HG02623 (cell line): ENCODE measurements around the gene UGGT2.
"Not testable (repeated sequence)": the region's sequence is repeated elsewhere in the genome, so short reads cannot be mapped to it uniquely, and the experiment has no call there.

Experiments
- ATAC-seq: cut with Tn5 transposase; IDR thresholded peaks from one replicate; pipeline ENCODE4 v1.9.1; 2021; ENCODE audit warnings: moderate library complexity; ENCODE audit not compliant: unreplicated experiment

UGGT2 gene

DNA sequence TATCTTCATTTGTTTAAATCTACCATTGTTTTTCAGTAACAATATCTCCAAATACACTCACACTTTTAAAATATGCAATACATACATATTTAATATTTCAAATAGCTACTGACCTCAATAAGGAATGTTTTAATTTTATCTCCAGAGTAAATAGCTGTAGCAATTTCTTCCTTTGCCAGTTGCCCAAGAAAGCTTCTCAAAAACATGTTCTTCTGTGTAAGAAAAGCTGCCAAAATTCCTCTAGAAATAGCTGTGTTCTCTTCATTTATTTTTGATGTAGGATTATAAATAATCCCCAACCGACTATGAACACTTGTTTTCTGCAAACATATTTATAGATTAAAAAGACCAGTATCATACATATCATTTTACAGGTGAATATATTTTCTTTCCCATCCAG lies 150.5 kb downstream of the UGGT2 start:
- ATAC-seq = no peak

DNA sequence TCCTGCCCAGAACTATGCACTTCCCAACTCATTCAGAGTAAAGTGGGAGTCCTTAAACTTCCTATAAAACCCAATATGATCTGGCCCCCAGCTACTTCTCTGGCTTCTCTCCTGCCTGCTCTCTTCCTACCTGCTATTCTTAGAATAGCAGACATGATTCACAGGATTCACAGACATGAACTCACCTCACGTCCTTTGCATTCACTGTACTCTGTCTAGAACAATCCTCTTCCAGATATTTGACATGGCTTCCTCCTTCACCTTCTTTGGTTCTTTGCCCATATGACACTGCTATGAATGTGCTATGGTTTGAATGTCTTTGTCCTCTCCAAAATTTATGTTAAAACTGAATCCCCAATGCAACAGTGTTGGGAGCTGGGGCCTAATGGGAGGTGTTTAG lies 154.9 kb downstream of the UGGT2 start:
- no peak for ATAC-seq

DNA sequence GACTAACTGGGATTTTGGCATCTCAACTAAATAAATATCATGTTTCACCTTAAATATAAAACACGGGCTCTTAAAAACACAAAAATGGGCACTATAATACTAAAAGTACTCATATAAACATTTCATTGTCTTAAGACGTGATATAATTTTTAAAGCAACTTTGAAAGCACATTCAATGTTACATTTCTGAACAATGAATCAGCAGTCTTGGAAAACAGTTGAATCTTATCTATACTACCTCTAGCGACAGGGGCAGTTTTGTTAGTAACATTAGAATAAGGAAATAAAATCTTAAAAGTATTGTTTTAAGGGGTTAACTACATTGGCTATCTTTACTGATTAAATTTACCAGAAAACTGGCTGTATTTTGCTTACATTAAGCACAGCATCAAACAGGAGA lies 156.9 kb downstream of the UGGT2 start:
- no peak for ATAC-seq

DNA sequence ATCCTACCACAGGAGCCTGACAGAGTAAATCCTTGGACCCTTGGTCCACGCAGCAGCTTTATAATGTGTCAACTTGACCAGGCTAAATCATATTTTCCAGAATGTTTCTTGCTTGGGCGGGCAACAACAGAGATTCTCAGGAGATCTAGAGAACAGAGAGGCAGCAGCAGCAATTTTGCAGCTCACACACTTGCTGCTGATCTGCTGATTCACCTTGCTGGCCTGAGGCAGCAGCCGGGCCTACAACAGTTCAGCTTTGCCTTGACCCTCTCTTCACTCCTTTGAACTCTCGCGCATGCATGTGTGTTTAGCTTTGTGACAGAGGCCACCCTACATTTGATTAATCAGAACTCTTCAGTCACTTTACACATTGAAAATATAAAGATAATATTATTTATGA lies 159.3 kb downstream of the UGGT2 start:
- no peak for ATAC-seq

DNA sequence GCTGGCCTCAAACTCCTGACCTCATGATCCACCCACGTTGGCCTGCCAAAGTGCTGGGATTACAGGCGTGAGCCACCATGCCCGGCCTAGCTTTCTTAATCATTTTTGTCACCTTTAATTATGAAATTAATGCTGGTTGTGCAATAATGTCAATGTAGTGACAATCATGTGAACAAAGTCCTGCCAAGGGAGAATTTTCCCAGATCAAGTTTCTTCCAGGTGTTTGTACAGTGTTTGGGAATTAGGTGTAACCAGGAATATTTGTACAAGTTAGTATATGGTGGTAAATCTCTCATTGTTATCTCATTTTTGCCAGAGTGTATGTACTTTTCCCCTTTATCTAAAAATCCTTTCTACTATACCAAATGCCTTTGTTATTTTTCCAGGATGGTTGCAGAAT lies 171.1 kb downstream of the UGGT2 start:
- no peak for ATAC-seq

DNA sequence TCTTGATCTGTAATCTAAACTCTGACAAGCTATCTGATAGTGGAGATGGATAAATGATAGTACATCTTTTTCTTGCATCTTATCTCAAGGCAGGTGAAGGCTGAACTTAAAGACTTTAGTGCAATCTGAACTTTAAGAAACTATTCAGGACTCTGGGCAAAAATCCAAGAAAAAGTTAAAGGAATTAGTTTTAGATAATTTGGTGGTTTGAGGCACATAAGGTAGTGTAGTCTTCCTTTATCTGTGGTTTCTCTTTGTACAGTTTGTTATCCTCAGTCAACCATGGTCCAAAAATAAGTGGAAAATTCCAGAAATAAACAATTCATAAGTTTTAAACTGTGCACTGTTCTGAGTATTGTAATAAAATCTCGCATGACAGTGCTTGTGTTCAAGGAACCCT lies 172.9 kb downstream of the UGGT2 start:
- no peak for ATAC-seq

DNA sequence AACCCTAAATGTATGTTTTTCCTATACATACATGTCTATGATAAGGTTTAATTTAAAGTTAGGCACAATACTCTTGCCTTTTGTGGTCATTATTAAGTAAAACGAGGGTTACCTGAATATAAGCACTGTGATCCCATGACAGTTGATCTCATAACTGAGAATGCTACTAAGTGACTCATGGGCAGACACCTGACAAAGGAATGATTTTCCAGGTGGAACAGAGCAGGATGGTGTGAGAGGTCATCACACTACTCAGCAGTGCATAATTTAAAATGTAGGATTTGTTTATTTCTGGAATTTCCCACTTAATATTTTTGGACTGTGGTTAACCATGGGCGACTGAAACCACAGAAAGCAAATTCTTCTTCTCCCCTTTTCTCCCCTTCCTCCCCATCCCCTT lies 178.9 kb downstream of the UGGT2 start:
- no peak for ATAC-seq

DNA sequence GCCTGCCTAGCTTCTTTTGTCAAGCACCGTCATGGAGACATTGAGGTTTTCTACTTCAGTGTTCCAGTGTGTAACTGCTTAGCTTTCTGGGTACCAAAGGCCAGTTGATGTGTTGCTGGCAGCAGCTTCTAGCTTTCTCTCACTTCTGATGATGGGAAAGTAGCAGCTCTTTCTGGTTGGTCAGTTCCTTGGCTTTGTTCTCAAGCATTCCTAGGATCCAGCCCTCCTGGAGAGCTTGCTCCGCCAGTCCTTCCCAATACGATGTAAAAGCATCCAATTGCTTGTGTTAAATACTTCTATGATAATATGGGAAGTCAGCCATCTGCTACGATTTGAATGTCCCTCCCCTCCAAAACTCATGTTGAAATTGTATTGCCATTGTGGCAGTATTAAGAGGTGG lies 182.8 kb downstream of the UGGT2 start:
- no peak for ATAC-seq

DNA sequence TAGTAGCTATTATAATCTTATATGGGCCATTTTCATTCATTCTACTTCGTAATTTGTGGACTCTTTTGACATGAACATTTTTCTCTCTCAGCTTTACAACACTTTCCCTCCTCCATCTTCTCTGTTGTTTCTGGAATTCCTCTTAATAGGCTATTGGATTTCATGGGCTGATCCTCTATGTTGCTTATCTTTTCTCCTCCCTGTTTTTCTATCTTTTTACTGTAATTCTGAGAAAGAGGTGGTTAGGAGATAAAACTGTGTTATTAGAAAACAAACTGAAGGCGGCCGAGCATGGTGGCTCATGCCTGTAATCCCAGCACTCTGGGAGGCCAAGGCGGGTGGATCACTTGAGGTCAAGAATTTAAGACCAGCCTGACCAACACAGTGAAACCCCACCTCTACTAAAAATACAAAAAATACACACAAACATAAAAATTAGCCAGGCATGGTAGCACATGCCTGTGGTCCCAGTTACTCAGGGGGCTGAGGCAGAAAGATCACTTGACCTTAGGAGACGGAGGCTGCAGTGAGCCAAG lies 188.1 kb downstream of the UGGT2 start:
- ATAC-seq = no peak

DNA sequence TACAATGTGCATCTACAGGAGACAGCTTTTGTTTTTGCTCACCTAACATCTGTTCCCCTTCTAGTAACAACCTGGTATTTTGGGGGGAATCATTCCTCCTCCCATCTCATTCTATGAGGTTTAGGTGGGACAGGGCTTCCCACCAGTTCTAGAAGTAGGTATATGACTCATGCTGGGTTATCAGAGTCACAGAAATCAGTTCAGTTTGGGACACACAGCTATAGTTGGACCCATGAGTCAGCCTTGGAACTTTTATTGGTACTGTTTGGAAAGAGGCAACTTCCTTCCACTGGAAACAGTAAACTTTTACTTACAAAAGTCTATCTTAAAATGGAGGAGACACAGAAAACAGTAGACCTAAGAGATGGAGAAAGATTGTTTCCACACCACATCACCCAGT lies 190.8 kb downstream of the UGGT2 start:
- no peak for ATAC-seq

DNA sequence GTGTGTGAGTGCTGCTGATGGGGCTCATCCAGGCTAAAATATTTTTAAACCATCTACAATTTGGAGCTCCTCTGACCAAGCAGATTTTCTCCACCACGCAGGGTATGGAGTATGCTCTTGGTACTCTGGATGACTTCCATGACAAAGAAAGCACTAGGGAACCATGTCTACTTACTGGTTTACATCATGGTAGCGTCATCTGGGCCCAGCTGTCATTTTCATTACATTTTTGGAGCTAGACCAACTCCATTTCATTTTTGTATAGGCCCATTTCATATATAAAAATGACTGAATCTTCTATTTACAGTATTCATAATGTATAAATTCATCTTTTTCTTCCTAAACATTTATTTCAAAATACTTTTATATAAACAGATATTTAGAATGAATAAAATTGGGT lies 191.9 kb downstream of the UGGT2 start:
- no peak for ATAC-seq

DNA sequence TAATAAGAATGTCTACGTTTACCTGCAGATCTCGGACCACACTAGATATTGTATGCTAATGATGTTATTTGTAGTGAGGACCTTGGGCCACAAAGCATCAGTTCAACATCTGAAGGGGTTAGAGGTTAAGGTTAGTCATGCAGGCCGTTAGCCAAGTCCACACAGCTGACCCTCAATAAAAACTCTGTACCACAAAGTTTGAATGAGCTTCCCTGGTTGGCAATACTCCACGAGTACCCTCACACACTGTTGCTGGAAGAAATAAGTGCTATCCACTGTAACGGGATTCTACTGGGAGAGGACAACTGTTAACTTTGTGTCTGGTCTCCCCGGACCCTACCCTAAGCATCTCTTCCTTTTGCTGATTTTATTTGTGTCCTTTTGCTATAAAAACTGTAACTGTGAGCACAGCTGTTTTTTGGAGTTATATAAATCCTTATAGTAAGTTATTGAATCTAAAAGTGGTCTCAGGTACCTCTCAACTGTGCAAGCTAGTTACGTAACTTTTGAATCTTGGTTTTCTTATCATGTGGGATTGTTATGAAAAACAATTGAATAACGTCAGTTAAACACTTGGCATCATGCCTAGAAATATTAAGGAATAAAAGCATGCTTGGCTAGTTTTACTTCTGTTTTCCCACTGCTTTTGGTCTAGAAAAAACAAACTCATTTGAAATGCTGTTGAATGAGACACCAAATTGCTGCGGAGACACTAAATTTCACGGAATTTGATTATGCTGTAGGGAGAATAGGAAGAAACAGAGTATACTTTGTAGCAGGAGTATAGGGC lies 194.7 kb downstream of the UGGT2 start:
- no peak for ATAC-seq

DNA sequence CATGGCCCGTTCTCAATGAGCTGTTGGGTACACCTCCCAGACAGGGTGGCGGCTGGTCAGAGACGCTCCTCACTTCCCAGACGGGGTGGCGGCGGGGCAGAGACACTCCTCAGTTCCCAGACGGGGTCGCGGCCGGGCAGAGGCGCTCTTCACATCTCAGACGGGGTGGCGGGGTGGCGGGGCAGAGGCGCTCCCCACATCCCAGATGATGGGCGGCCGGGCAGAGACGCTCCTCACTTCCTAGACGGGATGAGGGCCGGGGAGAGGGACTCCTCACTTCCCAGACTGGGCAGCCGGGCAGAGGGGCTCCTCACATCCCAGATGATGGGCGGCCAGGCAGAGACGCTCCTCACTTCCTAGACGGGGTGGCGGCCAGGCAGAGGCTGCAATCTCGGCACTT lies 207.5 kb downstream of the UGGT2 start:
- not testable (repeated sequence) for ATAC-seq

DNA sequence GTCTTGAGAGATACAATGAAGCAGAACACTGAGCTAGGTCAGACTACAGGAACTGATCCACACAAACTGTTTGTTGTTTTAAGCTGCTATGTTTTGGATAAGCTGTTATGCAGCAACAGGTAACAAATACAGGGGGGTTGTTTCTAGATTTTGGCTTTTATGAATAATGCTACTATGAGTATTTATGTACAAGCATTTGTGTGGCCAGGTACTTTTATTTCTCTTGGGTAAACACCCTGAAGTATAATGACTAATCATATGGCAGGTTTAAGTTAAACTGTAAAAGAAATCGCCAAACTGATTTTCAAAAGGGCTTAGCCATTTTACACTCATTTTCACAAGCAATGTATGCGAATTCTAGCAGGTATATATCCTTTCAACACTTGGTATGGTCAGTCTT lies 210.3 kb downstream of the UGGT2 start:
- no peak for ATAC-seq

DNA sequence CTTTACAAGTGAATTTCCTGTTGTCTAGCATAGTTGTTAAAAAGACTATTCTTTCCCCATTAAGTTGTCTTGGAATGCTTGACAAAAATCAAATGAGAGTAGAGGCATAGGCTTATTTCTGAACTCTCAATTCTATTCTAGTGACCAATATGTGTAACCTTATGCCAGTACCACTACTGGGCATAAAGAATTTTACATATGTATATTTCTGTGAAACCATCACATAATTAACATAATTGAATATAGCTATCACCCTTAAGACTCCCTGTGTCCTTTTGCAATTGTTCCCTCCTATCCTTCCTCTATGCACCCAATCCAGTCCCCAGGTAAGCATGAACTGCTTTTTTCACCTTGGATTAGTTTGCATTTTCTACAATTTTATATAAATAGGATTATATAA lies 211.3 kb downstream of the UGGT2 start:
- no peak for ATAC-seq

DNA sequence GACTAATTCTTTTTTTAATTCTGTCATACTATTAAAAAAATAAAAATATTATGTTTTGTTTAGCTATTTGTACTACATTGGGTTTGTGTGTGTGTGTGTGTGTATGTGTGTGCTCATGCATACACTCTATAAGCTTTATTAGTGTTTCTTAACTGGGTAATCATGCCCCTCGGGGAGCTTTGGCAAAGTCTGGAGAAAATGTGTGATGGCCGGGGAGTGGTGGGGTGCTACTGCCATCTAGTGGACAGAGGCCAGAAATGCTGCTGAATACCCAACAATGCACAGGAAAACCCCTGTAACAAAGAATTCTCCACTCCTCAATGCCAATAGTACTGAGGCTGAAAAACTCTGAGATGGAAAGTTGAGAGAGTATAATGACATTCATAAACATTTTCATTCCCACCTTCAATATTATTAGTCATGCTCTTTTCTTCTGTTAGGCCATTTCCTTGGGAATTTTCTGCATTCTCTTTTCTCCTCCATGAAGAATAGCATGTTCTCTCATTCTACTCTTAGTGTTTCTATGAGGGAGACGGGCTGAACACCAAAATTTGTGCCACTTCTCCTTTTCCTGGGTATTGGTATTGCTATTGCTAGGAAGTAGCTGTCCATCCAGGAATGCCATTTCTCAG lies 219.0 kb downstream of the UGGT2 start:
- peak; percentile 88 for ATAC-seq

DNA sequence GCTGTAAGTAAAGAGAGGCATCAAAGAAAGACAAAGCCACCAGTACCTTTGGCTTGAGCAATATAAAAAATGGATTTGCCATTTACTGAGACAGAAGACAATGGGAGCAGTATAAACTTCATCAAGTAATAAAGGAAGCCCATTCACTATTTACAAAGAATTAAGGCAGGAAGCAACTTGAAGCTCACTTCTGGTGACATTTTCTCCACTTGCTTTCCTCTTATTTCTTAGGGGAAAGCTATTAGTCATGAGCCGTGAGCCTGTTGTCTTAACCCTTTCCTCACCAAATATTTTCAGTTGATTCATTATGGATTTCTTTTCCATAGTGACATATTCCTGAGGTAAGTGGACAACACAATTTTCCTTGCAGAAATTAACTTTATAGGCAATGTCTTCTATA lies 219.5 kb downstream of the UGGT2 start:
- no peak for ATAC-seq

DNA sequence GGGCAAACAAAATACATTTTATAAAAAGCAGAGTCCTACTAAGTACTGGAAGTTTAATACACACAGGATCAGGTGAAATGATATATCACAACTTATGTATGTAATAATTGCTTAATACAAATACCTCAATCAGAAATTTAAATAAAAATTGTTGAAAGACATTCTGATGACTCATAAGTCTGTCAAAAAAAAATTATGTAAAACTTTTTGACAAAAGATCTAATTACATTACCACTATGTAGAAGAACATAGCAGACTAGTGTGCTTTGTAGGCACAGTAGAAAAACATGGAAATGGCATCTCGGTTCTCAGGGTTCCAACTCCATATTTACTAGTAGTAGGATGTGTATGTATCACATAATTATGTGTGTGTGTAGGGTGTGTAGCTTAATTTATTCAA lies 220.1 kb downstream of the UGGT2 start:
- ATAC-seq = no peak

DNA sequence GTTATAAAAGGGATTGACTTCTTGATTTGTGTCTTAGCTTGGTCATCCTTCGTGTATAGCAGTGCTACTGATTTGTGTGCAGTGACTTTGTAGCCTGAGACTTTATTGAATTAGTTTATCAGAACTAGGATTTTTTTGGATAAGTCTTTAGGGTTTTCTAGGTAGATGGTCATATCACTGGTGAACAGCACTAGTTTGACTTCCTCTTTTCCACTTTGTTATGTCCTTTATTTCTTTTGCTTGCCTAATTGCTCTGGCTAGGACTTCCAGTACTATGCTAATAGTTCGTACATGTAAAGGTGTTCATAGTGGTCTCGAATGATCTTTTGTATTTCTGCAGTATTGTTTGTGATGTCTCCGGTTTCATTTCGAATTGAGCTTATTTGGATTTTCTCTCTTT lies 230.9 kb downstream of the UGGT2 start:
- no peak for ATAC-seq

DNA sequence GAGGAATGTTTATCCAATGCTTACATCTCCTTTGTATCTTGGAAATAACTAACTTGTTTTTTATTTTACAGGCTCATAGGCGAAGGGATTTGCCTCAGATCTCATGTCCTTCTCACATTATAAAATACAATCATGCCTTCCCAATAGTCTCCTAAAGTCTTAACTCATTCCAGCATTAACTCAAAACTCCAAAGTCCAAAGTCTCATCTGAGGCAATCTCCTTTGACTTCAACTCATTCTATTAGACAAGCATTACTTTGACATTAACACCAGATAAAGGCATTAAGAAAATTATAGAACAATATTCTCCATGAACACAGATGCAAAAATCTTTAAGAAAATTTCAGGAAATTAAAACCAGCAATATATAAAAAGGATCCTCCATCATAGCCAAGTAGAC lies 238.7 kb downstream of the UGGT2 start:
- no peak for ATAC-seq

DNA sequence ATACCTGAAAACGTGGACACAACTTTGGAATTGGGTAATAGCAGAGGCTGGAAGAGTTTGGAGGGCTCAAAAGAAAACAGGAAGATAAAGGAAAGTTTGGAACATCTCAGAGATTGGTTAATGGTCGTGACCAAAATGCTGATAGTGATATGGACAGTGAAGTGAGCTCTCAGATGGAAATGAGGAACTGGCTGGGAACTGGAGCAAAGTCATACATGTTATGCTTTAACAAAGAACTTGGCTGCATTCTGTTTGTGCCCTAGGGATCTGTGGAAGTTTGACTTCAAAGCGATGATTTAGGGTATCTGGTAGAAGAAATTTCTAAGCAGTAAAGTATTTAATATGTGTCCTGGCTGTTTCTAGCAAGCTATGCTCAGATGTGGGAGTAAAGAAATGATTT lies 240.1 kb downstream of the UGGT2 start:
- no peak for ATAC-seq

DNA sequence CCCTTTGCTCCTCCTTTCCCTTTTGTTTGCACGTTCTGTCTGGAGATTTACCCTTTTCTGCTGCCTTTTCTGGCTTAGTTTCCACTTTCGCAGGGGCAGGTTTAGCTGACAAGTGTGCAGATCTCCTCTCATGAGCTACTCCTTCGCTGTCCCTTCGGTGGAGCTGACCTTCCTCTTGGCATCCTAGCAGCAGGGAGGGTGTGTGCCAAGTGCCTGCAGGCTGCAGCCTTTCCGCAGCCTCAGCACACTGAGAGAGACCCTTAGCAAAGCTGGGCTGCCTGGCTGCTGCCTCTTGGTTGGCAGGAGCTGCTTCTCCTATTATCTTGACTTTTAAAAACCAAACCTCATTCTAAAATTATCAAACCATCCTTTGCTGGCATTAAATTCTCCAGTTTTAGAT lies 243.8 kb downstream of the UGGT2 start:
- ATAC-seq = no peak

DNA sequence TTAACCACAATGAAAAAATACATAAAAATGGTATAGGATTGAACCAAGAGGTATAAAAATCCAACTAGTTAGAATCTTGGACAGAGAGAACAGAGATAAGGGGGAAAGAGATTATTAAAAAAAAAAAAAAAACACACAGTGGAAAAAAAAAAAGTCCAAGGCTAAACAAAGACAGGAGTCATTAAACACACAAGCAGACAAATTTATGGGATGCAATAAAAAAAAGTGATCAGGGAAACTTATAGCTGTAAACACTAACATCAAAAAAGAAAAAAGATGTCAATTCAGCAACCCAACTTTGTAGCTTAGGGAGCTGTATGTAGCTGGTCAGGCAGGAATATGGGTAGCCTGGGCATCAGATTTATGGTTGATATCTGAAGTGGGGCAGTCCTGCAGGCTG lies 247.3 kb downstream of the UGGT2 start:
- ATAC-seq = no peak
